GM18909 (cell line): Measurements from ENCODE around the gene RARA.

Experiments
- ATAC-seq: cut with Tn5 transposase; IDR thresholded peaks from one replicate; pipeline ENCODE4 v1.9.1; 2021; ENCODE audit warnings: mild to moderate bottlenecking; ENCODE audit not compliant: unreplicated experiment, poor library complexity

The RARA gene

DNA sequence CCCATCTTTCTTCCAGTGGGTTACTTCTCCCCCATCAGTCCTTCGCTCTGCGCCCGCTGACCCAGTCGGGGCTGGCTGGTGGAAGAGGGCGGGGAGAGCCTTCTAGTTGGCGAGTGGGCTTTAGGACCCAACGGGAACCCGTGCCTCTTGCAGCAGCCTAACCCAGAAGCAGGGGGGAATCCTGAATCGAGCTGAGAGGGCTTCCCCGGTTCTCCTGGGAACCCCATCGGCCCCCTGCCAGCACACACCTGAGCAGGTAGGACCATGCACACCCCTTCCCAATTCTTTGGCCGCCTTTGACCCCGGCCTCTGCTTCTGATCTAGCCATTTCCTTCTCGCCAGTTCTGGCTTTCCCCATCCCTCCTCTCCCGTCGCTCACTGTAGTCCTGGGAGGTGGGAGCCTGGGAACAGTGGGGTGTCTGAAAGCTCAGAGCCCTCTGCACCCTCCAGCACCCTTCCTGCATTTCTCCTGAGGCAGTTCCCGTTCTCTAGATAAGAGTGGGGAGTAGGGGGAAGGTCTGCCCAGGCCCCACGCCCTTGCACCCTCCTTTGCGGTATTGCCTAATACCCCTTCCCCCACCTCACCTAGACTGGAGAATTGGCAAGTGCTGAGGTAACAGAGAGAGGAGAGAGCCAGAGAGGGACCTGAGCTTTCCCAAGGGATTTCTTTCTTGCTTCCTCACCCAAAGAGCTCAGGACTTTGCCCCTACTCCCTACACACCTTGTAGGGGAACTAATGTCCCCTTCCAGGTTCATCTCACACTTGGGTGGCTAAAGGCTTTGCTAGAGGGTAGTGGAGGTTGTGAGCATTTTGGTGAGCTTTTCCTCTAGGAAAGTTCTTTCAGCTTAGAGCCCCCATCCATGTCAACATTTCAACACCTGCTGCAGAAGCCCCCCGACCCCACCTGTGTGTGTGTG lies at the start of gene RARA:
TSS of gene RARA (plus strand) at position 150 of the 918 bp plus-strand sequence. CDS start 22,039 bp downstream, outside the sequence.
- ATAC-seq = no peak

DNA sequence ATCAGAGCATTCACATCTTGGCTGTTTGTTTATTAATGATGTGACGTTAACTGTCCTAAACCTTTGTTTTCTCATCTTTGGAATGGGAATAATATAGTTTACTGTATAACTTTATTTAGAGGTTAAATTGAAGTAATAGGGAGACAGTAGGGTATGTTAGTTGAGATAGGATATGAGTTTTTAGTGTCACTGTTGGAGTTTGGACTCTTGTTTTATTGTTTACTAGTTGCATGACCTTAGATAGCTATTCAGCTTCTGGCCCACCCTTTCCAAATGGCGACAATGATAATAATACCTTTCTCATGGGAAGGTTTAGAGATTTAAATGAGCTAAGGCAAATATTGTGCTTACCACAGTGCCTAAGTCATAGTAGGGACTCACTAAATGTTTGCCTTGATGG lies 49.5 kb upstream of the RARA start:
- ATAC-seq = no peak

- ATAC-seq = no peak
Observed at GRCh38 chr17:40260528-40260927, 48.5 kb upstream of the RARA start.

- ATAC-seq = no peak
Observed at GRCh38 chr17:40264458-40265185, 44.4 kb upstream of the RARA start.

DNA sequence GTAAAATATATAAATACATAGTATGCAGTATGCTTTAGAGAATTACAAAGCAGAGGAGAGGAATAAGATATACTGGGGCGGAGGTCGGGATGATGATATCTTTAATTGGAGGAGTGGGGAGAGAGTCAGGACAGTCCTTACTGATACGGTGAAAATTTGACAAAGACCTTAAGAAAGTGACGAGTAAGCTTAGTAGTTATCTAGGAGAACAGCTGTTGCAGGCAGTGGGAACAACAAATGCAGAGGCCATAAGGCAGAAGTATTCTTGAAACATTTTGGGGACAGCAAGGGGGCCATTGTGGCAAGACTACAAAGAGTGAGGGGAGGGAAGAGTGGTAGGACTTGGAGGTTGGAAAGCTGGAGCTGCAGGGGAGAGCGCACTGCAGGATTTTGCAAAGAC lies 43.6 kb upstream of the RARA start:
- no peak for ATAC-seq

- no peak for ATAC-seq
Observed at GRCh38 chr17:40266882-40267281, 42.1 kb upstream of the RARA start.

DNA sequence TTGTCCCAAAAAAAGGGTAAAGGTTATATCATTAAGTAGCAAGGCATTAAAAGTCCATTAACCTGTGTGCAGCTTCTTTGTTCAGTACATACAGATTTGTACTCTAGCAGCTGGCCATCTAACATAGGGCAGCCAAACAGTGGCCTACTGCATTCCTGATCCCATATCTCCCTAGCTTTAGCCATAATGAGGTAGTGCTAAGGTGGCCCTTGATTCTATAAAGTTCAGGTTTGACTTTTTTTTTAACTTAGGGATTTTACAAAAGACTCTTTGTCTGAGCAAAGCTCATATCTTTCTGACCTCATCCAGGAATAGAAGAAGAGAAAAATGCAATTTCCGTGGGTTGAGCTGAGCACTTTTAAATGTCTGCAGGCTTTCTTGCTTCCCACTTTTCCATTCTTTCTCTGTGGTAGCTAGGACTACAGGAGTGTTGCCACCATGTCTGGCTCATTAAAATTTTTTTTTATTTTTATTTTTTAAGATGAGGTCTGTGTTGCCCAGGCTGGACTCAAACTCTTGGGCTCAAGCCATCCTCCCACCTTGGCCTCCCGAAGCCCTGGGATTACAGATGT lies 40.8 kb upstream of the RARA start:
- no peak for ATAC-seq

- ATAC-seq = no peak
Observed at GRCh38 chr17:40278414-40278813, 30.6 kb upstream of the RARA start.

- ATAC-seq = no peak
Observed at GRCh38 chr17:40279402-40279801, 29.6 kb upstream of the RARA start.

- ATAC-seq = no peak
Observed at GRCh38 chr17:40281663-40282062, 27.3 kb upstream of the RARA start.

DNA sequence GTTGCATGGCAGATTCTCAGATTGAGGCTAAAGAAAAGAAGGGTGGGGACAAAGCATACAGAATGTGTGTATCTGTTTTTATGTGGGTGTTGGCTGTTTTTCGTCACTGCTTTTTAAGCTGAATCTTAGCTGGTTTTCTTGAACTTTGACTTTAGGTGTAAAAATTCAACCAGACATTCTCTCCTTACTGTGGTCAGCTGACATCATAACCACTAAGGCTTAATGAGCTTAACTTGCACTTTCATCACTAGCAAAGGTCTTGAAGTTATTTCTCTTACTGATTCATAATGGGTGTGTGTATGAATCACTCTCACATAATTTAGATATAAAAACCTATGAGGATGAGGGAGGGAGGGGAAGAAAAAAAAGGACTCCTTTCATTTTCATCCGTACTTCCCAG lies 25.3 kb upstream of the RARA start:
- ATAC-seq = no peak

DNA sequence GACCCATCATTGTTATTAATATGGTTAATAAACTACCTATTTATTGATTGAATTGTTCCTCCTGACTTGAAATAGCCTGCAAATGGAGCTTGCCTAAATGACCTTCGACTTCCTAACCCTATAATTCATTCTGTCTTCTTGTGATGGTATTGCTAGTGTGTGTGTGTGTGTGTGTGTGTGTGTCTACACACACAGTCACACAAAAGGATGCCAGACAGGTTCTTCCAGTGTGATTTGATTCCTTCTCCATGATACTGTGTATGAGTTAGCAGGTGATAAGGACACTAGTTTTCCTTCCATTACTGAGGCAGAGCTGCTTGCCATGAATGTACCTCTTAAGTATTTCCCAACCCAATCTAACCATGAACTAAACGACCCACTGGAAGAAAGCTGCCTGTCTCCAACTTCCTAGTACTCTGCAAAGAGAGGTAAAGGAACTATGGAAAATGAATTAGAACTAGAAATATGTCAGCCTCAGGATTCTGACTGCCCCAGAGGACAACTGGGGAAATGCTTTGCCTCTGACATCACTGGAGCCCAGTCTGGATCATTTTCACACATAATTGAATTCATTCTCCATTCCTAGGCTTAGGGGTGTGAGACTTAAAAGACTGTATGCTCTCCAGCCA lies 24.8 kb upstream of the RARA start:
- no peak for ATAC-seq

DNA sequence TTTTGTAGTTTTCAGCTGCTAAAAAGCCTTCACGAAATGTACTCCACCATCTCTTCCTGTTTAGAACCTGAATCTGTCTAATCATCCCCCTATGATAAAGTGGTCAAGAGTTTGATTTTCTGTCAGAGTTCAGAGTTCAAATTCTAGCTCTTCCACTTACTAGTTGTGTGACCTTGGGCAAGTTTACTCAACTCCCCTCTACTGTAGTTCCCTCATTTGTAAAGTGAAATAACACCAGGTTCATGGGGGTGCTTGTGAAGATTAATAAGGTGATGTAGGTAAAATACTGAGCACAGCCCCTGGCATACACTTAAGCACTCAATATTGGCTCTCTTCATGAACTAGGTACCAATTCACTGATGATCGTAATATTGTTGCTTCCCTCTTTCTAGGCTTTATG lies 22.5 kb upstream of the RARA start:
- ATAC-seq = no peak

DNA sequence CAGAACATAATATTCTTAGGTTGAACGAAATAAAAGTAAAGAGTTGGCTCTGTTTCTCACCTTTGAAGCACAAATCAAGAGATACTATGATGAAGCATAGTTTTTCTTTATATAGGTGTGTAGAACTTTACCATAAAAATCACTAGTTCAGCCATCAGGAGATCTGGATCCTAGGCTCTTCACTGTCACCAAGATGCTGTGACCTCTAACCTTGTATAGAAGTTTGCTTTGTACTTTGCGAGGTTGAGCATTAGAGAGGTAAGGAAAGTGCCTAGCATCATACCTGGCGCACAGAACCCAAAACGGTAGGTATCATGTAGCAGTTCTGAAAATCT lies 21.9 kb upstream of the RARA start:
- no peak for ATAC-seq

- peak; percentile 94 for ATAC-seq
Observed at GRCh38 chr17:40287494-40288369, 21.2 kb upstream of the RARA start, which contains the start of gene CDC6. CDC6 (plus strand) TSS chr17:40287879; CDS start chr17:40289421, 1,542 bp downstream.

GRCh38 chr17:40290629-40291280 lies 18.2 kb upstream of the RARA start:
- no peak for ATAC-seq

DNA sequence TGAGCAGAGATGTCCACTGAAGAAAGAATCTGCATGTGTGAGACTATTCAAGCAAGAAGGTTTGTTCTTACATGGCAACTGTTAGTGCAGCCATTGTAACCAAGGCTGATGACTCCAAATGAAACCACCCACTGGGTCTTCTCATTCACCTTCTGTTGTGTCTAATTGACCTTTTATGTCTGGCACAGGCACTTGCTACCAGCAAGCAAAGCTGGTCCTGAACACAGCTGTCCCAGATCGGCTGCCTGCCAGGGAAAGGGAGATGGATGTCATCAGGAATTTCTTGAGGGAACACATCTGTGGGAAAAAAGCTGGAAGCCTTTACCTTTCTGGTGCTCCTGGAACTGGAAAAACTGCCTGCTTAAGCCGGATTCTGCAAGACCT lies 17.7 kb upstream of the RARA start:
- no peak for ATAC-seq

DNA sequence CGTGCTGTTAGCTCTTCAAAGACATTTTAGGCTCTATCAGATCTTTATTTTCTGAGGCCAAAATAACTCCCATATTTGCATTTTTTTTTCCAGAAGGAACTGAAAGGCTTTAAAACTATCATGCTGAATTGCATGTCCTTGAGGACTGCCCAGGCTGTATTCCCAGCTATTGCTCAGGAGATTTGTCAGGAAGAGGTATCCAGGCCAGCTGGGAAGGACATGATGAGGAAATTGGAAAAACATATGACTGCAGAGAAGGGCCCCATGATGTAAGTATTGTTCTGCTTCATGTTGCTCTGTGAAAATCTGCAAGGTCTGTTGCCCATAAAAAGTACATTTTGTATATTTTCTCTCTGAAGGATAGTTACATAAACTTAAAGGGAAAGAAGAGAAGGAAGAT lies 15.6 kb upstream of the RARA start:
- no peak for ATAC-seq
